HCT116 (cell line): ENCODE measurements around the gene THAP3. TPM values are rescaled to one million over a fixed set of nuclear protein-coding genes. Genes with fewer than 3 reads are reported as not detected.

Experiments used
- ATAC-seq: fragments of 200-7000 bp; cut with Tn5 transposase; 2 replicates; pipeline ENCODE4 v1.9.1; 2020; ENCODE audit warnings: mild to moderate bottlenecking, moderate library complexity
- BruUV-seq: library from RNA; stranded (reverse); fragments of 400-500 nt; replicated peaks from 2 replicates; lab custom pipeline; 2021; lab: Mats Ljungman, UMichigan
- CTCF ChIA-PET: fragments of 300-600 bp; sonication (Branson Sonifier 250); formaldehyde crosslinking; loops from one replicate; lab custom pipeline; 2021; ENCODE audit warnings: antibody characterized with exemption; lab: Charles Lee
- POLR2A ChIA-PET: fragments of 300-600, 350-600 bp; sonication (Branson Sonifier 250); formaldehyde crosslinking; loops from one replicate; lab custom pipeline; 2021; ENCODE audit warnings: antibody characterized with exemption; lab: Charles Lee
- RAD21 ChIA-PET, 2 experiments: fragments of 300-600 bp; sonication (Branson Sonifier 250); formaldehyde crosslinking; loops; one replicate each; lab custom pipeline; 2023; ENCODE audit warnings: low total read pairs in 2 of 2; ENCODE audit not compliant: uncharacterized antibody in 2 of 2, unreplicated experiment in 2 of 2, low non-redundant PET in 1 of 2; lab: Charles Lee
- DNase-seq: peaks from one replicate; pipeline ENCODE4 v3.0.0-alpha.2; 2010; ENCODE audit warnings: low read depth, low spot score
- H2AFZ ChIP-seq: fragments of 200-600 bp; shearing (Covaris generic), sonication (generic); 2 replicates; pipeline ENCODE4 v1.6.1; 2017; ENCODE audit warnings: low read depth, mixed run types, mixed read lengths, antibody characterized with exemption, low read length; ENCODE audit not compliant: poor library complexity, severe bottlenecking
- H3K27ac ChIP-seq: 2 replicates; pipeline ENCODE4 v1.5.1; 2012; ENCODE audit warnings: low read depth, low read length
- H3K27me3 ChIP-seq: fragments of 200-600 bp; sonication (generic); 2 replicates; pipeline ENCODE4 v1.6.1; 2016; ENCODE audit warnings: mixed run types, low read length, mixed read lengths; ENCODE audit not compliant: insufficient read depth
- H3K36me3 ChIP-seq, 2 experiments: fragments of 200-500 bp in 1 of 2; fragments of 200-600 bp in 1 of 2; sonication (Bioruptor generic) in 1 of 2; sonication (generic) in 1 of 2; 2 replicates each; pipeline versions ENCODE4 v1.5.1 to v1.6.1; 2014 to 2016; ENCODE audit warnings: low read length in 2 of 2, inconsistent platforms in 1 of 2, mixed read lengths in 1 of 2, mixed run types in 1 of 2; ENCODE audit not compliant: insufficient read depth in 2 of 2, control insufficient read depth in 1 of 2
- H3K4me1 ChIP-seq, 2 experiments: fragments of 200-600 bp in 1 of 2; sonication (generic) in 1 of 2; 2 replicates each; pipeline versions ENCODE4 v1.5.1 to v1.6.1; 2012 to 2017; ENCODE audit warnings: low read length in 2 of 2, inconsistent platforms in 1 of 2, mild to moderate bottlenecking in 1 of 2, mixed read lengths in 1 of 2, mixed run types in 1 of 2, moderate library complexity in 1 of 2; ENCODE audit not compliant: insufficient read depth in 2 of 2, control insufficient read depth in 1 of 2
- H3K4me2 ChIP-seq: fragments of 200-600 bp; sonication (generic); 2 replicates; pipeline ENCODE4 v1.6.1; 2017; ENCODE audit warnings: mixed run types, low read length, mixed read lengths
- H3K4me3 ChIP-seq, 2 experiments: fragments of 200-600 bp in 1 of 2; sonication (generic) in 1 of 2; replicated peaks in 1 of 2; 2 replicates each; pipeline ENCODE4 v1.5.1; 2011 to 2016; ENCODE audit warnings: low read length in 2 of 2, control low read depth in 1 of 2, low read depth in 1 of 2, mild to moderate bottlenecking in 1 of 2, mixed read lengths in 1 of 2, mixed run types in 1 of 2
- H3K79me2 ChIP-seq: fragments of 200-600 bp; sonication (generic); 2 replicates; pipeline ENCODE4 v1.6.1; 2017; ENCODE audit warnings: mild to moderate bottlenecking, mixed run types, low read length, moderate library complexity, mixed read lengths; ENCODE audit not compliant: insufficient read depth
- H3K9ac ChIP-seq: fragments of 200-600 bp; sonication (generic); 2 replicates; pipeline ENCODE4 v1.6.1; 2016; ENCODE audit warnings: low read length, mixed read lengths
- H3K9me2 ChIP-seq: fragments of 200-600 bp; sonication (generic), shearing (Covaris generic); 2 replicates; pipeline ENCODE4 v1.6.1; 2017; ENCODE audit warnings: mixed run types, mild to moderate bottlenecking, moderate library complexity; ENCODE audit not compliant: insufficient read depth
- H3K9me3 ChIP-seq, 2 experiments: fragments of 200-500 bp in 1 of 2; fragments of 200-600 bp in 1 of 2; sonication (Bioruptor generic) in 1 of 2; sonication (generic) in 1 of 2; 2 replicates each; pipeline ENCODE4 v1.6.1; 2014 to 2017; ENCODE audit warnings: low read length in 2 of 2, mixed read lengths in 2 of 2, inconsistent platforms in 1 of 2, low read depth in 1 of 2, mild to moderate bottlenecking in 1 of 2, mixed run types in 1 of 2, moderate library complexity in 1 of 2; ENCODE audit not compliant: control insufficient read depth in 1 of 2, insufficient read depth in 1 of 2
- H4K20me1 ChIP-seq: fragments of 200-600 bp; sonication (generic), shearing (Covaris generic); 2 replicates; pipeline ENCODE4 v1.6.1; 2017; ENCODE audit warnings: mixed run types, mild to moderate bottlenecking, moderate library complexity; ENCODE audit not compliant: insufficient read depth
- CEBPB ChIP-seq: IDR thresholded peaks from 2 replicates; pipeline ENCODE4 v1.6.1; 2012; ENCODE audit warnings: low read depth
- CTCF ChIP-seq, 3 experiments: fragments of 200-600 bp in 1 of 3; sonication (generic) in 1 of 3; IDR thresholded peaks in 2 of 3; conservative IDR thresholded peaks in 1 of 3; 2 replicates each; pipeline ENCODE4 v1.5.1; 2012 to 2017; ENCODE audit warnings: low read depth in 2 of 3, low read length in 2 of 3, antibody characterized with exemption in 1 of 3, borderline replicate concordance in 1 of 3, control low read depth in 1 of 3, mild to moderate bottlenecking in 1 of 3, mixed read lengths in 1 of 3, mixed run types in 1 of 3, moderate library complexity in 1 of 3; ENCODE audit not compliant: insufficient read depth in 1 of 3
- EGR1 ChIP-seq: IDR thresholded peaks from 2 replicates; pipeline ENCODE4 v1.6.1; 2012; ENCODE audit warnings: low read depth
- ELF1 ChIP-seq: IDR thresholded peaks from 2 replicates; pipeline ENCODE4 v1.6.1; 2012; ENCODE audit warnings: low read depth, borderline replicate concordance
- EZH2phosphoT487 ChIP-seq: fragments of 200-600 bp; IDR thresholded peaks from 2 replicates; pipeline ENCODE4 v1.6.1; 2018; ENCODE audit warnings: antibody characterized with exemption, borderline replicate concordance
- FOSL1 ChIP-seq: IDR thresholded peaks from 2 replicates; pipeline ENCODE4 v1.6.1; 2012; ENCODE audit warnings: low read depth
- JUND ChIP-seq: IDR thresholded peaks from 2 replicates; pipeline ENCODE4 v1.6.1; 2012
- MAX ChIP-seq: IDR thresholded peaks from 2 replicates; pipeline ENCODE4 v1.6.1; 2012
- POLR2A ChIP-seq: IDR thresholded peaks from 2 replicates; pipeline ENCODE4 v1.7.0; 2011; ENCODE audit warnings: borderline replicate concordance; ENCODE audit not compliant: insufficient read depth, insufficient read length; ENCODE audit errors: extremely low read depth
- SP1 ChIP-seq: IDR thresholded peaks from 2 replicates; pipeline ENCODE4 v1.6.1; 2012; ENCODE audit warnings: low read depth
- SRF ChIP-seq: IDR thresholded peaks from 2 replicates; pipeline ENCODE4 v1.6.1; 2012; ENCODE audit warnings: low read depth
- TCF7L2 ChIP-seq: IDR thresholded peaks from 2 replicates; pipeline ENCODE4 v1.7.0; 2011; ENCODE audit warnings: borderline replicate concordance, inconsistent platforms; ENCODE audit not compliant: insufficient read depth, insufficient read length; ENCODE audit errors: extremely low read depth
- ZFX ChIP-seq: fragments of 450-650 bp; IDR thresholded peaks from 2 replicates; pipeline ENCODE4 v1.6.1; 2017
- intact Hi-C: fragments of 100-400 bp; cut with micrococcal nuclease; formaldehyde crosslinking; loops from 2 replicates; pipeline ENCODE4 v1.10.0; 2022
- total RNA-seq: library from RNA; stranded (reverse); gene quantifications from one replicate; pipeline ENCODE4 v1.2.1, GENCODE V29; 2021; ENCODE audit not compliant: unreplicated experiment
- TF ChIP-seq, protein P1 (sequence below): IDR thresholded peaks from 2 replicates; pipeline ENCODE4 v1.6.1; 2011; ENCODE audit warnings: mild to moderate bottlenecking, low read length, moderate library complexity; ENCODE audit not compliant: insufficient replicate concordance; ENCODE audit errors: extremely low read depth

THAP3 gene
- total RNA-seq, 1 experiment from 2014 or later = 23.1 TPM

GRCh38 chr1:6591222-6591621, 33.4 kb upstream of the THAP3 start:
- no peak overlapping the region for H3K4me3 ChIP-seq
- no peaks in the 10 kb centered on the region; the same call in 1 of the 2 replicates for H4K20me1 ChIP-seq
- RAD21 ChIA-PET = no interaction called here
- peaks cover 38% of the 10 kb centered on the region for H3K79me2 ChIP-seq
- peaks cover 19 to 56% of the 10 kb centered on the region in 2 experiments; a peak in 3 of 4 replicates for H3K36me3 ChIP-seq
- no peak overlapping the region for H3K9ac ChIP-seq
- no peaks in the 10 kb centered on the region for H3K4me1 ChIP-seq
- no peaks in the 10 kb centered on the region for H3K27me3 ChIP-seq
- TF ChIP-seq ZFX (no peak), MAX (no peak), EZH2phosphoT487 (no peak), FOSL1 (no peak), CEBPB (no peak), JUND (no peak), SP1 (no peak), POLR2A (no peak), ELF1 (no peak), CTCF (IDR thresholded peaks at IDR 0.05 in 2 of 3, conservative IDR thresholded peaks at IDR 0.05 in 1 of 3; ENCODE audit: borderline replicate concordance in 1 of 3, insufficient read depth in 1 of 3, low read depth in 2 of 3, low read length in 2 of 3) (no peak), SRF (no peak), TCF7L2 (no peak), EGR1 (no peak)
- TF ChIP-seq, protein P1, sequence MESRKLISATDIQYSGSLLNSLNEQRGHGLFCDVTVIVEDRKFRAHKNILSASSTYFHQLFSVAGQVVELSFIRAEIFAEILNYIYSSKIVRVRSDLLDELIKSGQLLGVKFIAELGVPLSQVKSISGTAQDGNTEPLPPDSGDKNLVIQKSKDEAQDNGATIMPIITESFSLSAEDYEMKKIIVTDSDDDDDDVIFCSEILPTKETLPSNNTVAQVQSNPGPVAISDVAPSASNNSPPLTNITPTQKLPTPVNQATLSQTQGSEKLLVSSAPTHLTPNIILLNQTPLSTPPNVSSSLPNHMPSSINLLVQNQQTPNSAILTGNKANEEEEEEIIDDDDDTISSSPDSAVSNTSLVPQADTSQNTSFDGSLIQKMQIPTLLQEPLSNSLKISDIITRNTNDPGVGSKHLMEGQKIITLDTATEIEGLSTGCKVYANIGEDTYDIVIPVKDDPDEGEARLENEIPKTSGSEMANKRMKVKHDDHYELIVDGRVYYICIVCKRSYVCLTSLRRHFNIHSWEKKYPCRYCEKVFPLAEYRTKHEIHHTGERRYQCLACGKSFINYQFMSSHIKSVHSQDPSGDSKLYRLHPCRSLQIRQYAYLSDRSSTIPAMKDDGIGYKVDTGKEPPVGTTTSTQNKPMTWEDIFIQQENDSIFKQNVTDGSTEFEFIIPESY = no peak
- no peak overlapping the region for H2AFZ ChIP-seq
- H3K9me2 ChIP-seq = no peaks in the 10 kb centered on the region
- POLR2A ChIA-PET = interaction anchor here (1.1 kb wide), 1 partner anchor 11 kb away, joined by 3 read pairs; the partner anchor contains the start of gene KLHL21
- H3K9me3 ChIP-seq = no peaks in the 10 kb centered on the region
- no peak overlapping the region for H3K27ac ChIP-seq
- intact Hi-C loops = no loop called here
- no peak for DNase-seq
- CTCF ChIA-PET = no interaction called here
- BruUV-seq = no TSS peak
- ATAC-seq = no peak
- no peak overlapping the region for H3K4me2 ChIP-seq
